Thoracic aorta (tissue), 2 donors: ENCODE data around the gene MACIR. TPM values are rescaled to one million over a fixed set of nuclear protein-coding genes. Genes with fewer than 3 reads are reported as not detected.

Experiments
- ATAC-seq: fragments of 150-250 bp; one replicate; pipeline ENCODE4 v1.8.0; 2017; ENCODE audit warnings: low read depth; ENCODE audit not compliant: insufficient number of reproducible peaks, low FRiP score
- DNase-seq: peaks from one replicate; pipeline ENCODE4 v3.0.0-alpha.2; 2020; ENCODE audit warnings: low spot score
- H3K27ac ChIP-seq, 2 donors: fragments of 200-600 bp; sonication (generic); 1 replicate in 1 of 2; 2 replicates in 1 of 2; pipeline ENCODE4 v1.5.1; 2016; ENCODE audit warnings: mild to moderate bottlenecking in 2 of 2, moderate library complexity in 2 of 2
- H3K27me3 ChIP-seq: fragments of 200-600 bp; sonication (generic); replicated peaks from 2 replicates; pipeline ENCODE4 v1.6.0; 2016; ENCODE audit warnings: mild to moderate bottlenecking; ENCODE audit not compliant: insufficient read depth
- H3K36me3 ChIP-seq: fragments of 200-600 bp; sonication (generic); one replicate; pipeline ENCODE4 v1.5.1; 2016
- H3K4me1 ChIP-seq, 2 donors: fragments of 200-600 bp; sonication (generic); 1 replicate in 1 of 2; 2 replicates in 1 of 2; pipeline versions ENCODE4 v1.5.1 to v1.6.0; 2016; ENCODE audit warnings: low read depth in 2 of 2, mild to moderate bottlenecking in 1 of 2; ENCODE audit not compliant: control insufficient read depth in 1 of 2
- H3K4me3 ChIP-seq: fragments of 200-600 bp; sonication (generic); 2 replicates; pipeline ENCODE4 v1.5.1; 2016; ENCODE audit warnings: mild to moderate bottlenecking
- H3K9me3 ChIP-seq: fragments of 200-600 bp; sonication (generic); 2 replicates; pipeline ENCODE4 v1.5.1; 2016
- CTCF ChIP-seq: fragments of 200-600 bp; sonication (generic); IDR thresholded peaks from one replicate; pipeline ENCODE4 v1.5.1; 2019; ENCODE audit warnings: antibody characterized with exemption
- total RNA-seq, 2 donors: library from RNA; depleted of rRNA; stranded (reverse); fragments of >200 nt; gene quantifications; one replicate each; pipeline versions ENCODE4 v1.1.0 to v1.2.3, GENCODE V29; 2016

Gene MACIR
- total RNA-seq, 2 donors from 2014 or later: 4.7 to 8.3 TPM

GRCh38 chr5:103313056-103313455 lies 54.5 kb downstream of the MACIR start:
- DNase-seq (no peak), ATAC-seq (no peak)
- H3K4me3 ChIP-seq: no peak overlapping the region
- TF ChIP-seq CTCF: no peak
- no peaks in the 10 kb centered on the region for H3K4me1 ChIP-seq
- no peaks in the 10 kb centered on the region for H3K9me3 ChIP-seq
- no peak overlapping the region for H3K27ac ChIP-seq
- no peaks in the 10 kb centered on the region for H3K36me3 ChIP-seq
- H3K27me3 ChIP-seq: no peaks in the 10 kb centered on the region

- no peak for DNase-seq
- Histone ChIP-seq H3K4me1 (no peaks in the 10 kb centered on the region), H3K36me3 (no peaks in the 10 kb centered on the region), H3K27ac (no peak overlapping the region), H3K27me3 (no peaks in the 10 kb centered on the region), H3K4me3 (no peak overlapping the region), H3K9me3 (no peaks in the 10 kb centered on the region)
- no peak for ATAC-seq
- TF ChIP-seq CTCF: no peak
Measured at GRCh38 chr5:103315455-103315854, 56.9 kb downstream of the MACIR start.

- ATAC-seq: no peak
Measured at GRCh38 chr5:103327451-103327850, 68.9 kb downstream of the MACIR start.

GRCh38 chr5:103327893-103328292 lies 69.3 kb downstream of the MACIR start:
- H3K27ac ChIP-seq: no peak overlapping the region
- DNase-seq (no peak), ATAC-seq (no peak)
- H3K9me3 ChIP-seq: no peaks in the 10 kb centered on the region
- H3K27me3 ChIP-seq: no peaks in the 10 kb centered on the region
- H3K4me1 ChIP-seq: no peaks in the 10 kb centered on the region
- no peak overlapping the region for H3K4me3 ChIP-seq
- TF ChIP-seq CTCF: no peak
- no peaks in the 10 kb centered on the region for H3K36me3 ChIP-seq

More at GRCh38 chr5:103327451-103327850, 68.9 kb downstream of the MACIR start:
- H3K9me3 ChIP-seq: no peaks in the 10 kb centered on the region
- no peak for TF ChIP-seq CTCF
- no peak for DNase-seq
- no peaks in the 10 kb centered on the region for H3K4me1 ChIP-seq
- no peaks in the 10 kb centered on the region for H3K36me3 ChIP-seq
- H3K4me3 ChIP-seq: no peak overlapping the region
- H3K27ac ChIP-seq: no peak overlapping the region
- no peaks in the 10 kb centered on the region for H3K27me3 ChIP-seq

Other genes with a start within 250 kb of the MACIR start
- 1 to 10 TPM; 5.6 to 8.0 TPM for gene GIN1, start 138.6 kb upstream of the MACIR start, total RNA-seq
- 10 to 100 TPM; 60.8 to 67.5 TPM for gene PPIP5K2, start 138.5 kb upstream of the MACIR start, total RNA-seq